ENCODE data around the gene ZNF554. TPM values are rescaled to one million over a fixed set of nuclear protein-coding genes. Genes with fewer than 3 reads are reported as not detected.

Gene ZNF554
- total and polyA plus RNA-seq, 4 donors: 0.94 to 3.3 (median 2.1) TPM

GRCh38 chr19:2883686-2884439 is 64.2 kb downstream of the ZNF554 start:
- no peaks in the 10 kb centered on the region for H3K4me1 ChIP-seq (ENCODE audit: control insufficient read depth in 4 of 4, insufficient read depth in 4 of 4, low read length in 3 of 4)
- DNase-seq (ENCODE audit: low spot score): no peak
- H3K36me3 ChIP-seq (ENCODE audit: control insufficient read depth in 4 of 4, insufficient read depth in 3 of 4, low read depth in 1 of 4, low read length in 3 of 4): no peaks in the 10 kb centered on the region
- no peak overlapping the region for H3K27ac ChIP-seq (ENCODE audit: low read depth in 1 of 2, low read length in 2 of 2)
- H3K9me3 ChIP-seq (ENCODE audit: control insufficient read depth in 4 of 4, low read length in 3 of 4): peaks cover 0 to 5% (median 0%) of the 10 kb centered on the region in 4 donors
- H3K9ac ChIP-seq (ENCODE audit: low read depth in 1 of 2, low read length in 2 of 2): no peak overlapping the region
- H3K4me3 ChIP-seq (ENCODE audit: low read depth in 1 of 3, low read length in 3 of 3): no peak overlapping the region
- no peaks in the 10 kb centered on the region for H3K27me3 ChIP-seq (ENCODE audit: control insufficient read depth in 4 of 4, insufficient read depth in 4 of 4, low read length in 3 of 4)
- TF ChIP-seq NR2F2 (IDR thresholded peaks at IDR 0.05): no peak
- no peak for TF ChIP-seq FOXA2 (IDR thresholded peaks at IDR 0.05)
- TF ChIP-seq ATF3 (IDR thresholded peaks at IDR 0.05): no peak
- TF ChIP-seq FOXA1 (IDR thresholded peaks at IDR 0.05): no peak
- no peak for TF ChIP-seq ZBTB33 (IDR thresholded peaks at IDR 0.05)
- TF ChIP-seq HNF4A (conservative IDR thresholded peaks at IDR 0.05): no peak
- TF ChIP-seq RAD21 (IDR thresholded peaks at IDR 0.05): no peak
- TF ChIP-seq SP1 (IDR thresholded peaks at IDR 0.05): no peak
- no peak for TF ChIP-seq EGR1 (IDR thresholded peaks at IDR 0.05; ENCODE audit: low read depth in 2 of 2)
- TF ChIP-seq YY1 (IDR thresholded peaks at IDR 0.05): no peak
- WGBS: 87% methylated on average over 14 of the region's 14 CpGs

- H3K9me3 ChIP-seq (ENCODE audit: control insufficient read depth in 4 of 4, low read length in 3 of 4): no peaks in the 10 kb centered on the region
- TF ChIP-seq GABPA (IDR thresholded peaks at IDR 0.05 in 1 of 2, conservative IDR thresholded peaks at IDR 0.05 in 1 of 2) (no peak), CTCF (IDR thresholded peaks at IDR 0.05; ENCODE audit: low read depth, low read length, missing input control) (no peak), ATF3 (IDR thresholded peaks at IDR 0.05) (no peak), HNF4A (conservative IDR thresholded peaks at IDR 0.05) (no peak), REST (IDR thresholded peaks at IDR 0.05) (no peak), FOXA2 (IDR thresholded peaks at IDR 0.05) (no peak), FOXA1 (IDR thresholded peaks at IDR 0.05) (no peak), YY1 (IDR thresholded peaks at IDR 0.05) (no peak), TAF1 (conservative IDR thresholded peaks at IDR 0.05) (no peak), ZBTB33 (IDR thresholded peaks at IDR 0.05) (no peak), SP1 (IDR thresholded peaks at IDR 0.05) (no peak), EGR1 (IDR thresholded peaks at IDR 0.05; ENCODE audit: low read depth in 2 of 2) (no peak), JUND (IDR thresholded peaks at IDR 0.05) (no peak)
- H3K27ac ChIP-seq (ENCODE audit: low read depth in 1 of 2, low read length in 2 of 2): no peak overlapping the region
- 87% methylated on average over 17 of the region's 17 CpGs for WGBS
- H3K36me3 ChIP-seq (ENCODE audit: control insufficient read depth in 4 of 4, insufficient read depth in 3 of 4, low read depth in 1 of 4, low read length in 3 of 4): no peaks in the 10 kb centered on the region
- H3K27me3 ChIP-seq (ENCODE audit: control insufficient read depth in 4 of 4, insufficient read depth in 4 of 4, low read length in 3 of 4): no peaks in the 10 kb centered on the region
- H3K4me3 ChIP-seq (ENCODE audit: low read depth in 1 of 3, low read length in 3 of 3): no peak overlapping the region
- DNase-seq (ENCODE audit: low spot score): no peak
- no peak overlapping the region for H3K9ac ChIP-seq (ENCODE audit: low read depth in 1 of 2, low read length in 2 of 2)
- H3K4me1 ChIP-seq (ENCODE audit: control insufficient read depth in 4 of 4, insufficient read depth in 4 of 4, low read length in 3 of 4): no peaks in the 10 kb centered on the region
Measured at GRCh38 chr19:2885736-2886135, 66.1 kb downstream of the ZNF554 start.
